COLO668 (cell line): ENCODE data around the gene ULK4.
"Not testable (repeated sequence)": the region's sequence is repeated elsewhere in the genome, so short reads cannot be mapped to it uniquely, and the experiment has no call there.

ENCODE experiments used
- DNase-seq: peaks from one replicate; lab custom pipeline; 2025; ENCODE audit not compliant: unreplicated experiment; lab: John Stamatoyannopoulos, UW

ULK4 gene

GRCh38 chr3:41450416-41451231 lies 511.3 kb downstream of the ULK4 start:
- no peak for DNase-seq

- DNase-seq: no peak
Measured at GRCh38 chr3:41448396-41448795, 513.5 kb downstream of the ULK4 start.

GRCh38 chr3:41447701-41448100 lies 514.2 kb downstream of the ULK4 start:
- DNase-seq: no peak

GRCh38 chr3:41446316-41446715 lies 515.6 kb downstream of the ULK4 start:
- DNase-seq: not testable (repeated sequence)

- DNase-seq: no peak
Measured at GRCh38 chr3:41441568-41441967, 520.3 kb downstream of the ULK4 start.

- DNase-seq: no peak
Measured at GRCh38 chr3:41441139-41441538, 520.8 kb downstream of the ULK4 start.

GRCh38 chr3:41436983-41437382 lies 524.9 kb downstream of the ULK4 start:
- no peak for DNase-seq

- no peak for DNase-seq
Measured at GRCh38 chr3:41434781-41435180, 527.1 kb downstream of the ULK4 start.

GRCh38 chr3:41431386-41431785 lies 530.5 kb downstream of the ULK4 start:
- no peak for DNase-seq

- DNase-seq: no peak
Measured at GRCh38 chr3:41430886-41431285, 531.0 kb downstream of the ULK4 start.

GRCh38 chr3:41430391-41430790 lies 531.5 kb downstream of the ULK4 start:
- DNase-seq: no peak

- no peak for DNase-seq
Measured at GRCh38 chr3:41426485-41426884, 535.4 kb downstream of the ULK4 start.

GRCh38 chr3:41424543-41425300 lies 537.2 kb downstream of the ULK4 start:
- no peak for DNase-seq

GRCh38 chr3:41419809-41420208 lies 542.1 kb downstream of the ULK4 start:
- DNase-seq: no peak

- no peak for DNase-seq
Measured at GRCh38 chr3:41418961-41419691, 542.8 kb downstream of the ULK4 start.

- DNase-seq: no peak
Measured at GRCh38 chr3:41417574-41417973, 544.3 kb downstream of the ULK4 start.

- DNase-seq: no peak
Measured at GRCh38 chr3:41411065-41411464, 550.8 kb downstream of the ULK4 start.

GRCh38 chr3:41405466-41405865 lies 556.4 kb downstream of the ULK4 start:
- DNase-seq: no peak

- no peak for DNase-seq
Measured at GRCh38 chr3:41404582-41404981, 557.3 kb downstream of the ULK4 start.

GRCh38 chr3:41394896-41395295 lies 567.0 kb downstream of the ULK4 start:
- no peak for DNase-seq

GRCh38 chr3:41370765-41371535 lies 591.0 kb downstream of the ULK4 start:
- peak; percentile 1 for DNase-seq
